ENCODE data around the gene GABPA.

GRCh38 chr21:25757531-25757930 lies 22.8 kb downstream of the GABPA start:
- TF ChIP-seq POLR2A (IDR thresholded peaks at IDR 0.05) (no peak), EP300 (IDR thresholded peaks at IDR 0.05) (no peak), POLR2AphosphoS5 (IDR thresholded peaks at IDR 0.05) (no peak)
- TF ChIP-seq, protein P1, sequence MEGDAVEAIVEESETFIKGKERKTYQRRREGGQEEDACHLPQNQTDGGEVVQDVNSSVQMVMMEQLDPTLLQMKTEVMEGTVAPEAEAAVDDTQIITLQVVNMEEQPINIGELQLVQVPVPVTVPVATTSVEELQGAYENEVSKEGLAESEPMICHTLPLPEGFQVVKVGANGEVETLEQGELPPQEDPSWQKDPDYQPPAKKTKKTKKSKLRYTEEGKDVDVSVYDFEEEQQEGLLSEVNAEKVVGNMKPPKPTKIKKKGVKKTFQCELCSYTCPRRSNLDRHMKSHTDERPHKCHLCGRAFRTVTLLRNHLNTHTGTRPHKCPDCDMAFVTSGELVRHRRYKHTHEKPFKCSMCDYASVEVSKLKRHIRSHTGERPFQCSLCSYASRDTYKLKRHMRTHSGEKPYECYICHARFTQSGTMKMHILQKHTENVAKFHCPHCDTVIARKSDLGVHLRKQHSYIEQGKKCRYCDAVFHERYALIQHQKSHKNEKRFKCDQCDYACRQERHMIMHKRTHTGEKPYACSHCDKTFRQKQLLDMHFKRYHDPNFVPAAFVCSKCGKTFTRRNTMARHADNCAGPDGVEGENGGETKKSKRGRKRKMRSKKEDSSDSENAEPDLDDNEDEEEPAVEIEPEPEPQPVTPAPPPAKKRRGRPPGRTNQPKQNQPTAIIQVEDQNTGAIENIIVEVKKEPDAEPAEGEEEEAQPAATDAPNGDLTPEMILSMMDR (IDR thresholded peaks at IDR 0.05): no peak
